GM19035 (cell line): ENCODE measurements around the gene FGB.
"Not testable (repeated sequence)": the region's sequence is repeated elsewhere in the genome, so short reads cannot be mapped to it uniquely, and the experiment has no call there.

Experiments used
- ATAC-seq: cut with Tn5 transposase; IDR thresholded peaks from one replicate; pipeline ENCODE4 v1.9.1; 2021; ENCODE audit not compliant: unreplicated experiment

The FGB gene

DNA sequence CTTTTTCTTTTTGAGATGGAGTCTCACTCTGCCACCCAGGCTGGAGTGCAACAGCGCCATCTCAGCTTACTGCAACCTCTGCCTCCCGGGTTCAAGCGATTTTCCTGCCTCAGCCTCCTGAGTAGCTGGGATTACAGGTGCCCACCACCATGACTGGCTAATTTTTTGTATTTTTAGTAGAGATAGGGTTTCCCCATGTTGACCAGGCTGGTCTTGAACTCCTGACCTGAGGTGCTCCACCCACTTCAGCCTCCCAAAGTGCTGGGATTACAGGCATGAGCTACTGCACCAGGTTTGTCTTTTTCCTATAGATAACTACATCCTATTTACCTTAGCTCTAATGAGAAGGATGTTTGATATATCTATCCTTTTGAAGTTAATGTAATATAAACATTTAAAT is 31.5 kb downstream of the FGB start:
- ATAC-seq, result not testable (repeated sequence)

DNA sequence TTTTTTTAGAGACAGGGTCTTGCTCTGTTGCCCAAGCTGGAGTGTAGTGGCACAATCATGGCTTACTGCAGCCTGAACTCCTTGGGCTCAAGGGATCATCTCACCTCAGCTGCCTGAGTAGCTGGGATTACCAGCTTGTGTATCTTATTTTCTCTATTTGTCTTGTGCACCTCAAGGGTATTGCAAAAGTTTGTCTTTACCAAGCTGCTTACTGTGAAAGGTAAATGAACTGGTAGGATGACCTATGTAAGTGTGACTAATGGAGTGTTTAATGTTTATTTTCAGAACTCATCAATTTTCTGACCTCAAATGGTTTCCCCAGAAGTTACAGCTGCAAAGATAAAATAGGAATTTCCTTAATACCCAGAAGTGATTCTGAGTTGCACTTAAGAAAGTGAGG is 33.0 kb downstream of the FGB start:
- ATAC-seq, result no peak

- ATAC-seq, result not testable (repeated sequence)
These were observed 34.5 kb downstream of the FGB start for GRCh38 chr4:154597281-154597680.

DNA sequence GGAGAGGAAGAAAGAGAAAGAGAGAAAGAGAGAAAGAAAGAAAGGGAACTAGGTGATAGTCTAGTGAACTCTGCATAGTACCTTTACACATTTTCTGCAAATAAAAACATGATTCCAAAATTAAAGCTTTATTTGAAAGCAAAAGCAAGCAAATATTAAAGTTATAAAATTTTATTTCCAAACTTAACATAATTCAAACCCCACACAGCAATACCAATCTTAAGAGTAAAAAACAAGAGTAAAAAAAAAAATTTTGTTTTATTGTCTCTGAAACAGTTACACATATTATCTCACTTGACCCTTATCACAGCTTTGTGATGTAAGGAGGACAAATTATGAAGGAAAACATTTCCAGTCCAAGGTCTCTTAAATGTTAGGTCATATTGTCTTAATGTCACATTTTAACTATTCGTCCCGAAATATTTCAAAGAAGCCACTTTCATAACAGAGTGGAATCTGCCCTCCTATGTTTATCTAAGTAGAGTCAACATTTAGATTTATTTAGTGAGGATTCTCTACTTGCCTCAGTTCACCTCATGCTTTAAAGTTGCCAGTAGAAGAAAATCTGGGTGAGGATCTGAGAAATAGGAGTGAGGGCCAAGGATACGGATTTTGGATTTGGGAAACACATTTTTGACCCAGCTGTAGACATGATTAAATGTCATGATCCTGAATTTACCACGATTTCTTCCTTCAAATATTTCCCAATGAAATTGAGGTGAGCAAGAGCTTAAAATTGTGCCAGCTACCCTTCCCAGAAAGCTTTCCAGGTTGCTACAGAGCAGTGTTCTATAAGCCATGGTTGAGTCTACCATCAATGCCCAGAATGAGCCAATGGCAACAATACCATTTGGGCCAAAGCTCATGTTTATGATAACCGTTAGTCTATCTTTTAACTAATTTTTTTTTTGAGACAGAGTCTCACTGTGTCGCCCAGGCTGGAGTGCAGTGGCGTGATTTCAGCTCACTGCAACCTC is 35.3 kb downstream of the FGB start:
- ATAC-seq, result no peak

GRCh38 chr4:154602404-154603020 is 39.7 kb downstream of the FGB start:
- no peak for ATAC-seq

- no peak for ATAC-seq
These were observed 40.5 kb downstream of the FGB start for GRCh38 chr4:154603033-154603943.

DNA sequence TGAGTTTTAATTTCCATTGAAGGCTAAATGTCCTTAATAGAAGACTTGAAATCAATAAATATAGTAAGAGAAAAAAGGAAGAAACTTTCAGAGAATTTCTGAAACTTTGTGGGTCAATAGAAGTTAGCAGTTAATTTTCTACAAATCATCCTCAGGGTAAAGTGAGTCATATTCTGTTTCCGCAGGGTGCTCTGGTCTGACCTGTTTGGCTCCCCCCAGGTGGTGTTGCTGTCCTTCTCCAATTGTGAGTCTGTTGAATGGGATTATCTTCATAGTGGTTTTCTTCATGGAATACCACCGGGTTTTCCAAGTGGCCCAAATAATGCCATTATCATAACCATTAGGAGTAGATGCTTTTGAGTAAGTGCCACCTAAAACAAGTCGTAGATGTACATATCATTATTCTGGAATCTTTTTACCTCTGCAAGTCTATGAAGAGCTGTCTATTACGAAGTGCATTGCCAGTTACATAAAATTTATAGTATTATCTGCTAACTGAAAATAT is 41.9 kb downstream of the FGB start:
- no peak for ATAC-seq

DNA sequence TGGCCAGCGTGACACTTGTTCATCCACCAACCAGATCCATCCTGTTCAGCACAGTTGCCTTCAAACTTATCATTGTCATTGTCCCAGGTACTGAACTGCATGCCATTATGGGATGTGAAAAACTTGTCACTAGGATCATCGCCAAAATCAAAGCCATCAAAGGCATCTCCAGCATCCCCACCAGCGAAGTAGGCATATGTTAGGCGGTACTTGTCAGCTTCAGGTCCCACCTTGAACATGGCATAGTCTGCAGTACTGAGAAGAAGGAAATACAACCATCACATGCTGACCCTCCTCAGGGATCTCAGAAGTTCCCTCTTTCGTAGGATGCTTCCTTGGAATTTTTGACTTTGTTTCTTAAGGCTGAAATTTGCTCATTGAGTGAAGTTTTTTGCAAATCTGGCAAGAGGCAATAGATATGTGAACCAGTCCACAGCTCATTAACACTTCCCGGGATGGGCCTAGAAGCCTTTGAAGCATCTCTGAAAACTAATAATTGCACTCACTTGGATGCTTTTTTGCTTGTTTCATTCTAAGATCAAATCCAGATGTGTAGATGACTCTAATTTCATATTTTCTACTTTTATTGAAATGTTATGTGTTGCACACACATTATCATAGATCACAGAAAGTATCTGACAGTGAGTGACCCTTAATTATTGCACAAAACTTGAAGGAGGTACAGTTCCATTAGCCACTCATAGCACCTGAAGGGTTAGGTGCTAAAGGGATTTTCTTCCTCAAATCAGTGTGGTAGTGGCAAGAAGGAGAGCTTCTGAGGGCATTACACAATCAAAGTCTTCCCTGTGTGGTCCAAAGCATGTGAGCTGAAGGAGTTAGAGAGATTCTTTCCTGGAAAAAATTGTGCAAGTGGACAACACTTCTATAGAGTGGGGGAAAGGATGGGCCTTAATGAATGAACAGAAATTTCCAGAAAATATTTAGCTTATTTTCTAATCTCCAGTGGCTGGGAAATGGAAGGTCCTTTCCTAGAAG is 44.2 kb downstream of the FGB start:
- no peak for ATAC-seq

GRCh38 chr4:154608361-154609252 is 45.8 kb downstream of the FGB start:
- no peak for ATAC-seq

- ATAC-seq, result no peak
These were observed 46.7 kb downstream of the FGB start for GRCh38 chr4:154609532-154609931.

DNA sequence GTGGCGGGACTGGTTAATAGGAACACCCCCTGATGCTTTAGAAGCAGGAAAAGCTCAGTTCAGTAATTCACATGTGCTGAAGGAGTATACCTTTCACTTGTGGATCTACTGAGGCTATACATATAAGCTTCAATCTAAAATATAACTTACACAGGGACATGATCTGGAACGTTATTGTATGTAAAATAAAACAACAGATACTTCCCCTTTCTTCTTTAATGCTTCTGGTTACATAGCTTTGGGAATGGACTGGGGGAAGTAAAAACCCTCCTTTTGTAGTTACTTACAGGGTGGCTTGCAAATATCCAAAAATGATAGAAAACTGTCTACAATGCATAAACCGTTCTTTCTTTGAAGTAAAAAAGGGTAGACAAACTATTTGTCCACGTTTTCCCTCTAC is 47.8 kb downstream of the FGB start:
- ATAC-seq, result no peak

GRCh38 chr4:154611833-154612232 is 49.0 kb downstream of the FGB start:
- ATAC-seq, result no peak

- no peak for ATAC-seq
These were observed 49.9 kb downstream of the FGB start, which contains the start of gene FGG for GRCh38 chr4:154612472-154613414. Gene FGG (minus strand): TSS chr4:154612656. CDS start chr4:154612609, 47 bp downstream.

GRCh38 chr4:154614306-154614705 is 51.5 kb downstream of the FGB start:
- no peak for ATAC-seq

GRCh38 chr4:154615211-154615610 is 52.4 kb downstream of the FGB start:
- no peak for ATAC-seq

DNA sequence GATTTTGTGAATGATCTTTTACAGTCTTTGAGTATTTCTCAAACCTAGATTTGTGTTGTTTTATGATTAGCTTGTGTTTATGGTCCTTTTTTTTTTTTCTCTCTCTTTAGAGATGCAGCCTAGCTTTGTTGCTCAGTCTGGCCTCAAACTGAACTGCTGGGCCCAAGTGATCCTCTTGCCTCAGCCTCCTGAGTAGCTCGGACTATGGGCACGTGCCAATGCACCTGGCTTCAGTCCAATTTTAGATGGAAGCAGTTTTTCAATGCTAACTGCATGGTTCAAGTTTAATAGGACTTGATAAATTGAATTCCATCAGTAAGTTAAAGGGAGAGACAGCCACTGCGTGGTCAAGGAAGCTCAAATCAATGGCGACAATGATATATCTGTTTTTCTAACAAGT is 53.5 kb downstream of the FGB start:
- no peak for ATAC-seq

GRCh38 chr4:154616731-154617130 is 53.9 kb downstream of the FGB start:
- peak; percentile 93 for ATAC-seq
